Erythroblast (primary cell): ENCODE measurements around the gene AP5Z1.

ENCODE experiments used
- GATA1 ChIP-seq: IDR thresholded peaks from 2 replicates; pipeline ENCODE4 v1.6.1; 2011; ENCODE audit warnings: low read depth, mild to moderate bottlenecking, control low read depth, low read length, moderate library complexity
- POLR2A ChIP-seq: IDR thresholded peaks from 2 replicates; pipeline ENCODE4 v1.6.1; 2011; ENCODE audit warnings: mild to moderate bottlenecking, low read length

GRCh38 chr7:4789194-4790077, 14.0 kb downstream of the AP5Z1 start:
- TF ChIP-seq POLR2A = no peak
- no peak for TF ChIP-seq GATA1
